ENCODE data around the gene MARCHF6.
"Not testable (repeated sequence)": the region's sequence is repeated elsewhere in the genome, so short reads cannot be mapped to it uniquely, and the experiment has no call there.

Gene MARCHF6, protein sequence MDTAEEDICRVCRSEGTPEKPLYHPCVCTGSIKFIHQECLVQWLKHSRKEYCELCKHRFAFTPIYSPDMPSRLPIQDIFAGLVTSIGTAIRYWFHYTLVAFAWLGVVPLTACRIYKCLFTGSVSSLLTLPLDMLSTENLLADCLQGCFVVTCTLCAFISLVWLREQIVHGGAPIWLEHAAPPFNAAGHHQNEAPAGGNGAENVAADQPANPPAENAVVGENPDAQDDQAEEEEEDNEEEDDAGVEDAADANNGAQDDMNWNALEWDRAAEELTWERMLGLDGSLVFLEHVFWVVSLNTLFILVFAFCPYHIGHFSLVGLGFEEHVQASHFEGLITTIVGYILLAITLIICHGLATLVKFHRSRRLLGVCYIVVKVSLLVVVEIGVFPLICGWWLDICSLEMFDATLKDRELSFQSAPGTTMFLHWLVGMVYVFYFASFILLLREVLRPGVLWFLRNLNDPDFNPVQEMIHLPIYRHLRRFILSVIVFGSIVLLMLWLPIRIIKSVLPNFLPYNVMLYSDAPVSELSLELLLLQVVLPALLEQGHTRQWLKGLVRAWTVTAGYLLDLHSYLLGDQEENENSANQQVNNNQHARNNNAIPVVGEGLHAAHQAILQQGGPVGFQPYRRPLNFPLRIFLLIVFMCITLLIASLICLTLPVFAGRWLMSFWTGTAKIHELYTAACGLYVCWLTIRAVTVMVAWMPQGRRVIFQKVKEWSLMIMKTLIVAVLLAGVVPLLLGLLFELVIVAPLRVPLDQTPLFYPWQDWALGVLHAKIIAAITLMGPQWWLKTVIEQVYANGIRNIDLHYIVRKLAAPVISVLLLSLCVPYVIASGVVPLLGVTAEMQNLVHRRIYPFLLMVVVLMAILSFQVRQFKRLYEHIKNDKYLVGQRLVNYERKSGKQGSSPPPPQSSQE

DNA sequence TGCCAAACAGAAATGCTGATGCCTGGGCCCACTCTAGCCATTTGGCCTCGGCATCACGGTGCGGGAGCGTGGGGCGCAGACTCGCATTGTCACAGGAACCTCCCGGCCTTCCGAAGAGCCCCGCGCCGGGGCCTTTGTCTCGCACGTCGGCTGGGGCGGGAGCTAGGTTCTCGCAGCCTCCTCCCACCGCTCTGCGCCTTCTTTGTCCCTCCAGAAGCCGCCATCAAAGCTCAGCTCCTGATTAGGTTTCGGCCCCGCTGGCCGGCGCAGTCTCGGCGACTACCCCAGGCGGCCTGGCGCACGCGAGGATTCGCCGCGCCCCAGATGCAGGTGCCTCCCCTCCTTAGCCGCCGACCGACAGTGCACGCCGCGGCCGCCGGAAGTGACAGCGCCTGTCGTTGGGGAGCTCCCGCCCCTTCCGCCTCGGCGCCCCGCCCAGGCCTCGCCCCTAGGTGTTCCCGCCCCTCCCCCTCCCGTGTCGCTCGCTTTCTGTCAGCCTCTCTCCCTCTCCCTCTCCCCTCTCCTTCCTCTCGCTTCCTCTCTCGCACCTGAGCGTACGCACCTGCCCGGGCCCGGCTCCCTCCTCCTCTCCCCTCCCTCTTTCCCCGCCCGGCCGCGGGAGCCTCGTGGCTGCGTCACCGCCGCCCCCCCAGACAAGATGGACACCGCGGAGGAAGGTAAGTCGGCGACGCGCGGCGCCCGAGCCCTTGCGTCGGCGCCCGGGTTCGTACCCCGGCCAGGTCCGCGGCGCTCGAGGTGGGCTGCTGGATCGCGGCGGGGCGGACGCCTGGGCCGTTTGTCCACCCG, at the start of gene MARCHF6:
MARCHF6 (plus strand) TSS at position 455 of the 807 bp plus-strand sequence; CDS start at position 659, 204 bp downstream.
- DNase-seq, result peak; percentile 95

DNA sequence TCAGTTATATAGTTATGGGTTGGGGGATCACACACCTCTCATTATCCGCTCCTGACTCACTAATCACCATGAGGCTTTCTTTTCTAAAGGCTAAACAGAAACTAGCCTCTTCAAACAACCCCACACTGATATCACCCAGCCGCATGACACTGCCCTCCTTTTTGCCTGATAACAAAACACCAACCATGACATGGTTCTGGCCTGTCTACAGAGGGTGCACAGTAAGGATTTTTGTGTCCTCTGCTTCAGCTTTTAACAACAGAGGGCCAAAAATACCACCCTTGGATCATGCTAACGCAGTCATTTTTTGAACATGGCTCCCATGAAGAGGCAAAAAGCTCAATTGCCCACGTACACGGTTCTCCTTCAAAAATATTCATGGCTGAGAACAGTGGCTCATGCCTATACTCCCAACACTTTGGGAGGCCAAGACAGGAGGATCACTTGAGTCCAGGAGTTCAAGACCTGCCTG, 49.8 kb upstream of the MARCHF6 start:
- DNase-seq, result no peak

DNA sequence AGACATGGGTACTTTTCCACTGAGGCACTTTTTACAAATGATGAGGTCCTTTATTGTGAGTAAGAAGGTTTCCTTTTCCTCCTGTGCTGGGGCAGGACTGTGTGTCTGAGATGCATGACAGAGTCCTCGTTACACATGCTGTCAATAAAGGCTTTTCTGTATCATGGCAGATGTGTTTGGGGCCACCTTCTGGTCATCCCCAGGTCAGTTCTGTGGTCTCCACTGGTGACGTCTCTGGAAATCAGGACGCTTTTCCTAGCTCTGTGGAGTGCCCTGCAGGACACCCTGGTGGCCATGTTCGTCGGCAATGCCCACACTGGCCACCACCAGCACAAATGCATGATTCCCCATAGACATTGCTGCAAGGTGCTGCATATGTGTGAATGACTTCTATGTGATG, 48.6 kb upstream of the MARCHF6 start:
- DNase-seq, result no peak

DNA sequence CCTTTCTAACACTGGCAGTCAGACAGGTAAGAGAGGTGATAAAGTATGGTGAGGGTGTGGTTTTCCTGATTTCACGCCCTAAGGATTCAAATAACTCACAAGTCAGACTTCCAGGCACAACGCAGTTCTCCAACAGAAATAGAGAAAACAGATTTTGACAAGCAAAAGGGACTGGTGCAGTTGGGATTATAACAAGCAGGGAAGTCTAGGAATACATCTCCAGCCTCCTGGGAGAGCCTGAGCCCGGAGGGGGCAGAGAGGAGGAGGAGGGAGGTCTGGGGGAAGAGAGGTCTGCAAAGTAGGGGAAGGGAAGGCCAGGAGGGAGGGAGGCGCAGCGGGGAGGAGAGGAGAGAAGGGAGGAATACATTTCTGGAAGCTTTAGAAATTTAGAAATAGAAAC, 47.4 kb upstream of the MARCHF6 start:
- no peak for DNase-seq

DNA sequence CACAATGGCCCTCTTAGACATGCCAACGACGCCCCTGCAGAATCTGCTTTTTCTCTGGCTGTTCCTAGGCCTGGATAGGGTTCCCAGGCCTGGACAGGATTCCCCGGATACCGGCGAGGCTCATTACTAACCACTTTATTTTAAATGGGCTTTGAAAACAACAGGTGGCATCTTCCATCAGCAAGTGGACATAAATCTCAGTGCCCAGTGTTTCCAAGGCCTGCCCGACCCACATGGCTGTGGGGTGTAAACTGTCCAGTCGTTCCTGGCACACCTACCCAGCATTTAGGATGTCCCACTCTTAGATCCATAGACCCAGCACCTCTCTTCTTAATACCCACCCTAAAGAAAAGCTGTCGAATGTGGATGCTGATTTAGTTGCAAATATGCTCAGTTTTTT, 46.7 kb upstream of the MARCHF6 start:
- no peak for DNase-seq

DNA sequence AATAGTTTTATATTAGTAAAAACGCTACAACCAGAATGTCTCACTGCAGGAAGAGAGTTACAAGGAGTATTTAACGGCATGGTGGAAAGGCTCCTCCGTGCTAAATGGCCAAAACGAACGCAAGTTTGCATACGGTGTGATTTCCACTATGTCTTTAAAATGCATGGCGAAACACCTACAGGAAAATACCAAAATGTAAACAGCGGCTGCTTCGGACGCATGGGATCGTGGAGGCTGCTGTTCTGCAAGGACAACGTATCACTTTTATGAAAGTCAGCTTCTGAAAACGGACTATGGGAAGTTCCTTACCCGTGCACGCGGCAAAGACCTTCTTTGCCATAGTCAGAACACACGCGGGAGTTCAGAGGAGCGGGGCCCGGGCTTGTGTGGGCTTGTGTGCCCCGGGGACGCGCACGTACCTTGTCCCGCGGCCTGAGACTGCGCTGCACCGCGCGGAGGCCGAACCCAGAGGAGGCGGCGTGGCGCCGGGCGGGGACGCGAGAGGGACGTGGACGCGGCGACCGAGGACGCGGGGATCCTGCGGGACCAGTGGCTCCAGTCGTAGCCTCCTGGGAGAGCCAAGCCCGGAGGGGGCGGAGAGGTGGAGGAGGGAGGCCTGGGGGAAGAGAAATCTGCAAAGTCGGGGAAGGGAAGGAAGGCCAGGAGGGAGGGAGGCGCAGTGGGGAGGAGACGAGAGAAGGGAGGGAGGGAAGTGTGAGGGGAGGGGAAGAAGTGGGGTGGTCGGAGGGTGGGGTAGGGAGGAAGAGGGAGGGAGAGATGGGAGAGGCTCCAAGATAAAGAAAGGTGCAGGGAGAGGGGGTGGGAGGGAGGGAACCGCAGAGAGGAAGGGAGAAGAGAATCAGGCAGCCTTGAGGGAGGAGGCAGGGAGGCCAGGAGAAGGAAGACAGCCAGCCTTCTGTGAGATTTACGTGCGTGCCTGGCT, 46.0 kb upstream of the MARCHF6 start, which contains the start of gene CMBL:
CMBL (minus strand) TSS at position 697 of the 943 bp plus-strand sequence. CDS start 17,140 bp downstream, outside the sequence.
- peak; percentile 23 for DNase-seq

DNA sequence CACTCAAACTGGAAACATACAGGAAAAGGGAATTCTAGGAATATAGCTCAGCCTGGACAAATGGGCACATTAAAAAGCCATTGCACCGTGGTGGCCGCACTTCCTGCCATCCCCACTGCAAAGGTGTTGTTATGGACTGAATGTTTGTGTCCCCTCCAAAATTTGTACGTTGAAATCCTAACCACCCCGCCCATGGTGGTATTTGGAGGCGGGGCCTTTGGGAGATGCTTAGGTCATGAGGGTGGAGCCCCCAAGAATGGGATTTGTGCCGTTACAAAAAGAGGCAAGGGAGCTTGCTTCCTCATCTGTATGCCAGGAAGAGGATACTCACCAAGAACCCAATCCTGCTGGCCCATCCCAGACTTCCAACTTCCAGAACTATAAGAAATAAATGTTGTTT, 44.7 kb upstream of the MARCHF6 start:
- no peak for DNase-seq

DNA sequence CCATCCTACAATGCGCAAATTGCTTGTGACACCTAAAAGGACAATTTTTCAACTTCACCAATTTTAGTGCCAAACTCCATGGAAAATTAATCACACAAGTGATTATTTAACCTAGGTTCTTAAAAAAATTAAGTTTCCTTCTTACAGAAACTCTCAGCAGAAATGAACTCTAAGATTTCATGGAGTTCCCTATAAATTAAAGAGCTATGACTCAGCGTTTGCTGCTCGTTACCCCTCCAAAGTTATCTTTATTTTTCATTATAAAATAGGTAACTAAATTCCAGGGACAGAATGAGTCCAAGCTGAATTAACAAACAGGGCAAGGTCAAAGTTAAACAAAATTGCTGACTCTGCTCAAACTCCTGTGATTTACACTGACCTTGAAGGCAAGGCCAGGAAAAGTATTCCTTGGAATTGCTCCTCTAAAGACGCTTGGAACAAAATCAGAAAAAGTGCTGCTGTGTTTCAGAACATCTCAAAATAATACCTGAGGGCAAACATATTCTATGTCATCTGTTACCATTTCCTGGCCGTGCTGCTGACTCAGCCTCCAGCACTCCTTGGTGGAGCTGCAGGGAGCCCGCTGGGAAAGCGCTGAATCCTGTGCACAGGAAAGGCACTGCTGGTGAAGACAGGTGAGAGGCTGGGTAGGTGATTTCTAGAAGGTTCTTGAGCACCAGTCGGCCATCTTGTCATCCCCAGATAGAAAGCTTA, 43.3 kb upstream of the MARCHF6 start:
- no peak for DNase-seq

DNA sequence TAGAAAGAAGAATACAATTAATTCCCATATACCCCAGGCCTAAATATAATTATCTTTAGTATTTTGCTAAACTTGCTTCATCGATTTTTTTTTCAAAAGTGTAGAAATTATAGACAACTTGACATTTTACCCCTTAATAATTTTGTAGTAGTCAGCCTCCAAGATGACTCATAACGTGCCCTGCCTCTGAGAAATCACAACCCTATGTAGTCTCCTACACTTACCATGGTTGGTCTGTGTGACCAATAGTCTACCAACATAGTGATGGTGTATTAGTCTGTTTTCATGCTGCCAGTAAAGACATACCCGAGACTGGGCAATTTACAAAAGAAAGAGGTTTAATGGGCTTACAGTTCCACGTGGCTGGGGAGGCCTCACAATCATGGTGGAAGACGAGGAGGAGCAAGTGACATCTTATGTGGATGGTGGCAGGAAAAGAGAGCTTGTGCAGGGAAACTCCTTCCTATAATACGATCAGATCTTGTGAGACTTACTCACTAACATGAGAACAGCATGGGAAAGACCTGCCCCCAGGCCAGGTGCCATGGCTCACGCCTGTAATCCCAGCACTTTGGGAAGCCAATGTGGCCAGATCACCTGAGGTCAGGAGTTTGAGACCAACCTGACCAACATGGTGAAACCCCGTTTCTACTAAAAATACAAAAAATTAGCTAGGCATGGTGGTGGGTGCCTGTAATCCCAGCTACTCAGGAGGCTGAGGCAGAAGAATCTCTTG, 42.5 kb upstream of the MARCHF6 start:
- not testable (repeated sequence) for DNase-seq

DNA sequence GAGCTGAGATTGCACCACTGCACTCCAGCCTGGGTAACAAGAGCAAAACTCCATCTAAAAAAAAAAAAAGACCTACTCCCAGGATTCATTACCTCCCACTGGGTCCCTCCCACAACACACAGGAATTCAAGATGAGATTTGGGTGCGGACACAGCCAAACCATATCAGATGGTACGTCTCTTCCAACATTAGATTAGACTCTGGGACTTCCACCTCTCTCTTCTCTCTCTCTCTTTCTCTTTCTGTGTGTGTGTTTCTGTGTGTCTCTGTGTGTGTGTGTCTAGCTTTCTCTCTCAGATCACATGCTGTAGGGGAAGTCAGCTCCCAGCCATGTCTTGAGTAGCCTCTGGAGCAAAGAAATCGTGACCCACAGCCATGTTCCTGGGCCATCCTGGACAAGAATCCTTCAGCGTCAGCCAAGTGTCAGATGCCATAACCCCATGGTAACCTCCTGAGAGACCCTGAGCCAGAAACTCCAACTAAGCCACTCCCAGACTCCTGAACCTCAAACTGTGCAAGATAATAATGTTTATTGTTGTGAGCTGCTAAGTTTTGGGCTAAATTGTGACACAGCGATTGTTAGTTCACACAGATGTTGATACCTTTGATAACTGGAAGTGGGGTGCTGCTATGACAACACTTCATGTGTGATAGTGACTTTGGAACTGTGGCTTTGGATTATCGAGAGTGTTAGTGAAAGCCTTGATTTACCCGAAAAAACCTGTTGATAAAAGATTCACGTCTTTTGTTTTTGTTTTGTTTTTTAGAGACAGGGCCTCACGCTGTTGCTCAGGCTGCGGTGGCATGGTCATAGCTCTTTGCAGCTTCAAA, 41.7 kb upstream of the MARCHF6 start:
- no peak for DNase-seq

DNA sequence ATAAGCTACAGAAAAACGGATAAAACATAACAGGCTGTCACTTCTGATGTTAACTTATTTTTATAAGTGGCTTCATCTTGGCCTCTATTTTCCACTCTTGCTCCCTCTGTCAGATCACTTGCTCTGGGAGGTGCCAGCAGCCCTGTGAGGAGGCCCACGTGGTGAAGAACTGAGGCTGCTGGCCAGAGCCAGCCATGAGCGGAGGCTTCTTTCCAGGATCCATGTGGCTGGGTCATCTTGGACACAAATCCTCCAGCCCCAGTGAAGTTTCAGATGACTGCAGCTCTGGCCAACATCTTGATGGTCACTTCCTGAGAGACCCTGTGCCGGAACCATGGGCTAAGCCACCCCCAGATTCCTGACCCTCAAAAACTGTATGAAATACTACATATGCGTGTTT, 38.3 kb upstream of the MARCHF6 start:
- DNase-seq, result no peak

DNA sequence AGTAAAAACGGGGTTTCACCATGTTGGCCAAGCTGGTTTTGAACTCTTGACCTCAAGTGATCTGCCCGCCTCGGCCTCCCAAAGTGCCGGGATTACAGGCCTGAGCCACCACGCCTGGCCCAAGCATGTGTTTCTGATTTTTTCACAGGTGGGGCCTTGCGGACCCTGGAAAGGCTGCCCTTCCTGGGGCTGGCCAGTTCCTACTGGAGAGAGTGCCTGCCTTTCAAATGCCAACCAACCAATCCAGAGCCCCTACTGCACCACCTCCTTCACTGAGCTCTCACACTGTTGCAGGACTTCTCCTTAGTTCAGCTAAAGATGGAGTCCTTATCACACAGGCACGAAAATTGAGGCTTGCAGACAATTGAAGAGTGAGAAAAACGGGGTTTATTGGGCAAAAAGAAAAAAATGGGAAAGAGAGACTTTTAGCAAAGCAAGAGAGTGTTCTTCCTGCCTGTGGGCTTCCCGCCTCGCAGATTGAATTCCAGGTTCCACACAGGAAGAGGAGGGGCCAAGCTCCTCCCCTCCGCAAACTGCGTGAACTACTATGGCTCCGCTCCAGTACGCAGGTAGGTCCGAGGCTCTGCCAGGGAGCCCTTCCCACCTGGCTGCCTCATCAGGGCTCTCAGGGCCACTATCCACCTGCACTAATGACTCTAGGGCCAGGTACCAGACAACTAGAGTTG, 37.5 kb upstream of the MARCHF6 start:
- DNase-seq, result no peak

DNA sequence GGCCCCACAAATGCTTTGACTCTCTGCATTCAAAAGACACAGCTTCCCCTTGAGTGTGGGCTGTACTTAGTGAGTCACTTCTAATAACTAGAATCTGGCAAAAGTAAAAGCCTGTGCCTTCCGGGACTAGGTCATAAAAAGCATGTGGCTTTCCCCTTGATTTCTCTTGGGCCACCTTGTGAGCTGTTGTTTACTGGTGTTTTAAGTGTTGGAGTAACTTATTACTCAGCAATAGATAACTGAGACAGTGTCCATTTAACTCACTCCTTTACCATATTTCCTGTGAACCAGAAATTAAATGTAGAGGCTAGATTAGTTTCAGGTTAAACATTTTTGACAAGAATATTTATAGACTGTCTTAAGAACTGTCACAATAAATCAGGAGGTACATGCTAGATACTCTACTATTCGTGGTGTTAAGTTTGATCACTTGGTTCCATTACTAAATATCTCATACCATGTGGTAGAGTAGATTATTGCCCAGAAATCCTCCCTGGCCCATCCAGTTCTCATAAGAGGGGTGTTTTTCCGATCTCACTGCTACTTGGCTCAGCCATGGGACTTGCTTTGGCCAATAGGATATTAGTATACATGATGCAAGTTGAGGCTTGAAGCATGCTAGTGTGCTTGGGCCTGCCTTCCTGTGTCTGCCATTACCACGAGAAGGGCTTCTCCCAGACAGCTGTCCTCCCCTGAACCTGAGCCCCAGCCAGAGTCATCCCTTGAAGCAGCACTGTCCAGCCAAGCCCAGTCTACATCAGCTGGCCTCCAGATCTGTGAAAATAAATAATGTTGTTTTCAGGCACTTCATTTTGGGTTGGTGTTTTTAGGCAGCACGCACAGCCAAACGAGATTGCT, 35.4 kb upstream of the MARCHF6 start:
- DNase-seq, result no peak

DNA sequence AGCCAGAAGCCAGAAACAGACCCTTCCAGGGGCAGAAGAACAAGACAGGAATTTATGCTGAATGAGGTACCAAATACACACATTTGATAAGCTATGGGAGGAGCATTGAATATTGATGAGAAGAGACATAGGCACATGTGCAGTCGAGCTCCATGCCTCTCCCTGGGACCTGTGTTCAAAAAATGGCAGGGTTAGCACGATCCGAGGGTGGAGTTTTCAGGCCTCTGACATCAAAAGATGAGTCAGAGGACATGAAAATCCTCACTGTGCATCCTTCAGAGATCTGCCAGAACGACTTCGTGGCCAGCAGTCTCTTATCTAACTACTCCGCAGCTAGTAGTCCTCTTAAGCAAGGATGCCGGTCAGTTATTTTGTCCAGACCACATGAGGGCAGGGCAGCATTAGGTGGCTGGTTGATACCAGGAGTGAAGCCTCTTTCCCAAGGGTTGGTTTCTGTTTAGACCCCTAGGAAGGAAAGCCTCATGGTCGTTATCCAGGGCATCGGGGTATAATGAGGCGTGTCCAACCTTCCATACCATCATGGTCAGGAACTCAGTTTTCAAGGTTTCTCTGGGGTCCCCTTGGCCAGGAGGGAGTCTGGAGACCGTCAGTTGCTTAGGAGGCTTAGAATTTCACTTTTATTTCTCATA, 34.2 kb upstream of the MARCHF6 start:
- DNase-seq, result no peak

DNA sequence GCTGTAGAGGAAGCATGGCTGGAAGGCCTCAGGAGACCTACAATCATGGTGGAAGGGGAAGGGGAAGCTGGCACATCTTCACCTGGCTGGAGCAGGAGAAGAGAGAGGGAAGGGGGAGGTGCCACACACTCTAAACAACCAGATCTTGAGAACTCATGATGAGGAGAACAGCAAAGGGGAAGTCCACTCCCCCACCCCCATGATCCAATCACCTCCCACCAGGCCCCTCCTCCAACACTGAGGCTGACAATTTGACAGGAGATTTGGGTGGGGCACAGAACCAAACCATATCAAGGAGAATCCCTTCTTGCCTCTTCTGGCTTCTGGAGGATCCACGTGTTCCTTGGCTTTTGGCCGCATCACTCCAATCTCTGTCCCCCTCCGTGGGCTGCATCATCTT, 32.7 kb upstream of the MARCHF6 start:
- DNase-seq, result no peak

DNA sequence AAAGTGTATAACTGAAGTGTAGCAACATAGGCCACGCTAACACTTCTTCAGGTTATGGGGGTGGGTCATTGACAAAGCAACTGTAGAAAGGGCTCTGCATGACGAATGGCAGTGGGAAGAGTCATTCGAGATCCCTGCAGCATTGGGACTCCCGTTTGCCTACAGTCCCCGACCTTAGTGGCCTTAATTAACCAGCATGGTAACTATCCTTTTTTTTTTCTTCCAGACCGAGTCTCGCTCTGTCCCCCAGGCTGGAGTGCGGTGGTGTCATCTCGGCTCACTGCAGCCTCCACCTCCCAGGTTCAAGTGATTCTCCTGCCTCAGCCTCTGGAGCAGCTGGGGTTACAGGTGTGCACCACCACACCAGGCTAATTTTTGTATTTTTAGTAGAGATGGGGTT, 31.6 kb upstream of the MARCHF6 start:
- no peak for DNase-seq

All from stimulated activated CD4-positive, alpha-beta T cell treated with anti-CD3 and anti-CD28 coated beads, Interleukin-4, amount 100 ng/mL, for 24 hours (primary cell).